Activated CD4-positive, alpha-beta T cell treated with anti-CD3 and anti-CD28 coated beads, Interleukin-2, amount 50 U/mL, for 48 hours (primary cell): ENCODE results near the gene N4BP2L2.

Experiments
- DNase-seq, 2 experiments: peaks; one replicate each; pipeline ENCODE4 v3.0.0-alpha.2; 2020

Gene N4BP2L2

GRCh38 chr13:32455594-32455903 lies 83.0 kb downstream of the N4BP2L2 start:
- DNase-seq, result no peak

- DNase-seq, result no peak
These were observed 83.6 kb downstream of the N4BP2L2 start for GRCh38 chr13:32454886-32455593.

GRCh38 chr13:32453981-32454380 lies 84.6 kb downstream of the N4BP2L2 start:
- no peak for DNase-seq

GRCh38 chr13:32448972-32449371 lies 89.6 kb downstream of the N4BP2L2 start:
- DNase-seq, result no peak

GRCh38 chr13:32447894-32448623 lies 90.5 kb downstream of the N4BP2L2 start:
- DNase-seq, result no peak

GRCh38 chr13:32446773-32447465 lies 91.7 kb downstream of the N4BP2L2 start:
- no peak for DNase-seq

GRCh38 chr13:32446220-32446619 lies 92.4 kb downstream of the N4BP2L2 start:
- DNase-seq, result no peak

GRCh38 chr13:32445461-32445860 lies 93.1 kb downstream of the N4BP2L2 start:
- DNase-seq, result no peak

- peak in 1 of 2 experiments; percentile 24 for DNase-seq
These were observed 95.5 kb downstream of the N4BP2L2 start for GRCh38 chr13:32443111-32443510.

- DNase-seq, result no peak
These were observed 99.7 kb downstream of the N4BP2L2 start for GRCh38 chr13:32438871-32439270.

- DNase-seq, result no peak
These were observed 105.7 kb downstream of the N4BP2L2 start for GRCh38 chr13:32432856-32433255.

GRCh38 chr13:32431361-32431760 lies 107.2 kb downstream of the N4BP2L2 start:
- no peak for DNase-seq

- DNase-seq, result no peak
These were observed 108.4 kb downstream of the N4BP2L2 start for GRCh38 chr13:32430018-32430747.

GRCh38 chr13:32429433-32429909 lies 109.1 kb downstream of the N4BP2L2 start:
- no peak for DNase-seq

- DNase-seq, result peak in 1 of 2 experiments; percentile 18
These were observed 109.8 kb downstream of the N4BP2L2 start for GRCh38 chr13:32428581-32429432.

GRCh38 chr13:32427852-32428580 lies 110.6 kb downstream of the N4BP2L2 start, which contains the start of gene N4BP2L1:
Gene N4BP2L1, minus strand, starts transcription at chr13:32428130. Its CDS starts 48 bp downstream, at chr13:32428082.
- peak; percentile 90 to 92 for DNase-seq

- peak; percentile 63 to 66 for DNase-seq
These were observed 111.4 kb downstream of the N4BP2L2 start for GRCh38 chr13:32426990-32427851.

- DNase-seq, result peak; percentile 33 to 43
These were observed 112.2 kb downstream of the N4BP2L2 start for GRCh38 chr13:32426191-32426989.

- no peak for DNase-seq
These were observed 113.4 kb downstream of the N4BP2L2 start for GRCh38 chr13:32425158-32425557.
